Mammary epithelial cell (primary cell): ENCODE data around the gene FLT4.

Experiments used
- EZH2 ChIP-seq: IDR thresholded peaks from 2 replicates; pipeline ENCODE4 v1.6.1; 2012; ENCODE audit warnings: low read length, inconsistent platforms, borderline replicate concordance
- TF ChIP-seq, protein P1 (sequence below), 2 donors: IDR thresholded peaks in 1 of 2; conservative IDR thresholded peaks in 1 of 2; 2 replicates each; pipeline ENCODE4 v1.5.1; 2011 to 2012; ENCODE audit warnings: inconsistent platforms in 2 of 2, low read length in 2 of 2, mild to moderate bottlenecking in 2 of 2, control low read depth in 1 of 2, low read depth in 1 of 2; ENCODE audit not compliant: insufficient read depth in 1 of 2; ENCODE audit errors: extremely low read depth in 1 of 2

DNA sequence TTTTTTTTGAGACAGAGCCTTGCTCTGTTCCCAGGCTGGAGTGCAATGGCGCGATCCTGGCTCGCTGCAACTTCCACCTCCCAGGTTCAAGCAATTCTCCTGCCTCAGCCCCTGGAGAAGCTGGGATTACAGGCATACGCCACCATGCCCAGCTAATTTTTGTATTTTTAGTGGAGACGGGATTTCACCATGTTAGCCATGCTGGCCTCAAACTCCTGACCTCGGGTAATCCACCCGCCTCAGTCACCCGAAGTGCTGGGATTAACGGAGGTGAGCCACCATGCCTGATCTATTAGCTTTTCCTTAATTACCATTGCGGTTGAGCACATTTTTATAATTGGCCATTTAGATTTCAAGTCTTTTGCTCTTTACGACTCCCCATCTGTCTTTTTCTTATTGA lies 2.9 kb upstream of the FLT4 start:
- TF ChIP-seq, protein P1, sequence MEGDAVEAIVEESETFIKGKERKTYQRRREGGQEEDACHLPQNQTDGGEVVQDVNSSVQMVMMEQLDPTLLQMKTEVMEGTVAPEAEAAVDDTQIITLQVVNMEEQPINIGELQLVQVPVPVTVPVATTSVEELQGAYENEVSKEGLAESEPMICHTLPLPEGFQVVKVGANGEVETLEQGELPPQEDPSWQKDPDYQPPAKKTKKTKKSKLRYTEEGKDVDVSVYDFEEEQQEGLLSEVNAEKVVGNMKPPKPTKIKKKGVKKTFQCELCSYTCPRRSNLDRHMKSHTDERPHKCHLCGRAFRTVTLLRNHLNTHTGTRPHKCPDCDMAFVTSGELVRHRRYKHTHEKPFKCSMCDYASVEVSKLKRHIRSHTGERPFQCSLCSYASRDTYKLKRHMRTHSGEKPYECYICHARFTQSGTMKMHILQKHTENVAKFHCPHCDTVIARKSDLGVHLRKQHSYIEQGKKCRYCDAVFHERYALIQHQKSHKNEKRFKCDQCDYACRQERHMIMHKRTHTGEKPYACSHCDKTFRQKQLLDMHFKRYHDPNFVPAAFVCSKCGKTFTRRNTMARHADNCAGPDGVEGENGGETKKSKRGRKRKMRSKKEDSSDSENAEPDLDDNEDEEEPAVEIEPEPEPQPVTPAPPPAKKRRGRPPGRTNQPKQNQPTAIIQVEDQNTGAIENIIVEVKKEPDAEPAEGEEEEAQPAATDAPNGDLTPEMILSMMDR (conservative IDR thresholded peaks at IDR 0.05 in 1 of 2, IDR thresholded peaks at IDR 0.05 in 1 of 2; ENCODE audit: extremely low read depth in 1 of 2, insufficient read depth in 1 of 2, low read depth in 1 of 2, low read length in 2 of 2): no peak
- TF ChIP-seq EZH2: no peak
